Neutrophil (primary cell): ENCODE measurements around the gene GCK.

Experiments used
- H3K27ac ChIP-seq: fragments of 200-600 bp; sonication (generic); 2 replicates; pipeline ENCODE4 v1.5.1; 2016; ENCODE audit warnings: mild to moderate bottlenecking, moderate library complexity
- H3K27me3 ChIP-seq: fragments of 200-600 bp; sonication (generic); 2 replicates; pipeline ENCODE4 v1.6.0; 2016; ENCODE audit warnings: mild to moderate bottlenecking
- H3K36me3 ChIP-seq: fragments of 200-600 bp; sonication (generic); 2 replicates; pipeline ENCODE4 v1.5.1; 2017
- H3K4me1 ChIP-seq, 2 experiments: fragments of 200-600 bp in 1 of 2; sonication (generic) in 1 of 2; 1 replicate in 1 of 2; 2 replicates in 1 of 2; pipeline versions ENCODE4 v1.5.1 to v1.6.1; 2013 to 2016; ENCODE audit warnings: low read depth in 1 of 2, low read length in 1 of 2, mild to moderate bottlenecking in 1 of 2, moderate library complexity in 1 of 2; ENCODE audit not compliant: control insufficient read depth in 1 of 2, insufficient read depth in 1 of 2
- H3K4me3 ChIP-seq, 2 experiments: fragments of 200-600 bp in 1 of 2; sonication (generic) in 1 of 2; 1 replicate in 1 of 2; 2 replicates in 1 of 2; pipeline ENCODE4 v1.5.1; 2013 to 2016; ENCODE audit warnings: low read depth in 1 of 2, low read length in 1 of 2, mild to moderate bottlenecking in 1 of 2, moderate library complexity in 1 of 2
- H3K9me3 ChIP-seq: fragments of 200-600 bp; sonication (generic); 2 replicates; pipeline ENCODE4 v1.5.1; 2016
- CTCF ChIP-seq: fragments of 200-600 bp; sonication (generic); IDR thresholded peaks from 2 replicates; pipeline ENCODE4 v1.5.1; 2016; ENCODE audit warnings: antibody characterized with exemption

The GCK gene

GRCh38 chr7:44158096-44158872 lies 31.0 kb downstream of the GCK start:
- Histone ChIP-seq H3K9me3 (no peaks in the 10 kb centered on the region), H3K36me3 (no peaks in the 10 kb centered on the region), H3K27ac (no peak overlapping the region), H3K4me3 (no peak overlapping the region), H3K4me1 (no peaks in the 10 kb centered on the region), H3K27me3 (no peaks in the 10 kb centered on the region)
- TF ChIP-seq CTCF = no peak

- no peaks in the 10 kb centered on the region for H3K9me3 ChIP-seq
- no peaks in the 10 kb centered on the region for H3K4me1 ChIP-seq
- H3K4me3 ChIP-seq = no peak overlapping the region
- TF ChIP-seq CTCF = no peak
- H3K27me3 ChIP-seq = no peaks in the 10 kb centered on the region
- H3K27ac ChIP-seq = no peak overlapping the region
- no peaks in the 10 kb centered on the region for H3K36me3 ChIP-seq
Measured at GRCh38 chr7:44157116-44158080, 31.8 kb downstream of the GCK start.

- H3K27me3 ChIP-seq = no peaks in the 10 kb centered on the region
- no peak for TF ChIP-seq CTCF
- no peak overlapping the region for H3K27ac ChIP-seq
- no peaks in the 10 kb centered on the region for H3K36me3 ChIP-seq
- H3K9me3 ChIP-seq = no peaks in the 10 kb centered on the region
- no peaks in the 10 kb centered on the region for H3K4me1 ChIP-seq
- no peak overlapping the region for H3K4me3 ChIP-seq
Measured at GRCh38 chr7:44156453-44157010, 32.7 kb downstream of the GCK start.

- Histone ChIP-seq H3K4me1 (no peaks in the 10 kb centered on the region), H3K4me3 (no peak overlapping the region), H3K27ac (no peak overlapping the region), H3K36me3 (no peaks in the 10 kb centered on the region), H3K9me3 (no peaks in the 10 kb centered on the region), H3K27me3 (no peaks in the 10 kb centered on the region)
- no peak for TF ChIP-seq CTCF
Measured at GRCh38 chr7:44155191-44156185, 33.8 kb downstream of the GCK start.

GRCh38 chr7:44154703-44155102 lies 34.5 kb downstream of the GCK start:
- H3K27me3 ChIP-seq = no peaks in the 10 kb centered on the region
- no peak overlapping the region for H3K27ac ChIP-seq
- no peak overlapping the region for H3K4me3 ChIP-seq
- no peaks in the 10 kb centered on the region for H3K36me3 ChIP-seq
- TF ChIP-seq CTCF = no peak
- no peaks in the 10 kb centered on the region for H3K9me3 ChIP-seq
- no peaks in the 10 kb centered on the region for H3K4me1 ChIP-seq
